Naive B cell (primary cell): ENCODE data around the gene SFMBT2. TPM values are rescaled to one million over a fixed set of nuclear protein-coding genes. Genes with fewer than 3 reads are reported as not detected.
A peak's percentile ranks its signal among the peaks of the same experiment; 100 is the strongest.

Source experiments
- ATAC-seq, 2 donors: fragments of 150-1000 bp; cut with Tn5 transposase; 2 replicates each; pipeline ENCODE4 v1.10.0; 2021; ENCODE audit warnings: low read depth in 2 of 2, mild to moderate bottlenecking in 2 of 2, moderate library complexity in 2 of 2
- DNase-seq: peaks from one replicate; pipeline ENCODE4 v3.0.0; 2022
- H3K27ac Mint-ChIP-seq, 6 donors: one replicate each; pipeline ENCODE4 v1.8.0; 2020 to 2022; ENCODE audit warnings: mild to moderate bottlenecking in 6 of 6, mixed read lengths in 6 of 6, moderate library complexity in 5 of 6, inconsistent platforms in 2 of 6
- H3K27me3 Mint-ChIP-seq, 3 donors: one replicate each; pipeline ENCODE4 v1.8.0; 2021 to 2022; ENCODE audit warnings: mixed read lengths in 3 of 3, mild to moderate bottlenecking in 1 of 3
- H3K36me3 Mint-ChIP-seq, 2 donors: one replicate each; pipeline ENCODE4 v1.8.0; 2020 to 2022; ENCODE audit warnings: mixed read lengths in 2 of 2, inconsistent platforms in 1 of 2, mild to moderate bottlenecking in 1 of 2
- H3K4me1 Mint-ChIP-seq, 3 donors: one replicate each; pipeline ENCODE4 v1.8.0; 2020 to 2022; ENCODE audit warnings: mixed read lengths in 3 of 3, inconsistent platforms in 1 of 3, mild to moderate bottlenecking in 1 of 3, moderate library complexity in 1 of 3
- H3K4me3 Mint-ChIP-seq, 8 donors: one replicate each; pipeline ENCODE4 v1.8.0; 2020 to 2022; ENCODE audit warnings: mild to moderate bottlenecking in 8 of 8, mixed read lengths in 8 of 8, moderate library complexity in 8 of 8, inconsistent platforms in 2 of 8
- H3K9me3 Mint-ChIP-seq, 7 donors: one replicate each; pipeline ENCODE4 v1.8.0; 2020 to 2022; ENCODE audit warnings: mixed read lengths in 7 of 7, mild to moderate bottlenecking in 5 of 7, inconsistent platforms in 2 of 7, moderate library complexity in 1 of 7
- polyA plus RNA-seq, 6 donors: library from polyadenylated mRNA; unstranded; fragments of 300-500 nt; fragmentation: Illumina TruSeq; gene quantifications; one replicate each; pipeline ENCODE4 v1.2.3, GENCODE V29; 2021; ENCODE audit warnings: low read depth in 6 of 6

SFMBT2 gene
- polyA plus RNA-seq, 6 donors from 2014 or later = 1.0 to 2.3 (median 2.0) TPM; not detected in 1

- H3K4me3 Mint-ChIP-seq = no peak overlapping the region
- peak overlapping the region in 1 of 6 donors; percentile 28 for H3K27ac Mint-ChIP-seq
These were observed 25.8 kb upstream of the SFMBT2 start for GRCh38 chr10:7436490-7437100.

GRCh38 chr10:7435674-7436073, 24.8 kb upstream of the SFMBT2 start:
- ATAC-seq = no peak
- H3K4me3 Mint-ChIP-seq = no peak overlapping the region
- no peak overlapping the region for H3K27ac Mint-ChIP-seq
- no peaks in the 10 kb centered on the region for H3K9me3 Mint-ChIP-seq
- no peaks in the 10 kb centered on the region for H3K36me3 Mint-ChIP-seq
- H3K27me3 Mint-ChIP-seq = peaks cover 11 to 22% (median 13%) of the 10 kb centered on the region in 3 donors
- H3K4me1 Mint-ChIP-seq = peaks cover 10 to 23% (median 20%) of the 10 kb centered on the region in 3 donors
- DNase-seq = no peak

More at GRCh38 chr10:7436490-7437100, 25.8 kb upstream of the SFMBT2 start:
- H3K4me1 Mint-ChIP-seq = peaks cover 10 to 23% (median 20%) of the 10 kb centered on the region in 3 donors
- DNase-seq (no peak), ATAC-seq (no peak)
- peaks cover 11 to 22% (median 13%) of the 10 kb centered on the region in 3 donors for H3K27me3 Mint-ChIP-seq
- H3K36me3 Mint-ChIP-seq = no peaks in the 10 kb centered on the region
- H3K9me3 Mint-ChIP-seq = no peaks in the 10 kb centered on the region

- ATAC-seq = no peak
- no peaks in the 10 kb centered on the region for H3K36me3 Mint-ChIP-seq
- DNase-seq = no peak
- no peaks in the 10 kb centered on the region for H3K9me3 Mint-ChIP-seq
- H3K27ac Mint-ChIP-seq = peak overlapping the region in 1 of 6 donors; percentile 38
- H3K4me1 Mint-ChIP-seq = peaks cover 10 to 19% (median 17%) of the 10 kb centered on the region in 3 donors
- H3K27me3 Mint-ChIP-seq = peaks cover 4 to 14% (median 7%) of the 10 kb centered on the region in 3 donors
- no peak overlapping the region for H3K4me3 Mint-ChIP-seq
These were observed 23.5 kb upstream of the SFMBT2 start for GRCh38 chr10:7434378-7434777.

- Mint-ChIP-seq H3K27ac (no peak overlapping the region), H3K36me3 (no peaks in the 10 kb centered on the region), H3K27me3 (peaks cover 0 to 9% (median 7%) of the 10 kb centered on the region in 3 donors), H3K4me1 (peaks cover 10 to 16% (median 15%) of the 10 kb centered on the region in 3 donors), H3K9me3 (no peaks in the 10 kb centered on the region), H3K4me3 (no peak overlapping the region)
- DNase-seq (no peak), ATAC-seq (no peak)
These were observed 23.0 kb upstream of the SFMBT2 start for GRCh38 chr10:7433861-7434260.

- no peaks in the 10 kb centered on the region for H3K36me3 Mint-ChIP-seq
- H3K9me3 Mint-ChIP-seq = no peaks in the 10 kb centered on the region
- no peak for ATAC-seq
- H3K27me3 Mint-ChIP-seq = peaks cover 0 to 2% (median under 1%) of the 10 kb centered on the region in 3 donors
- H3K4me1 Mint-ChIP-seq = peaks cover 4 to 16% (median 10%) of the 10 kb centered on the region in 3 donors
- no peak overlapping the region for H3K27ac Mint-ChIP-seq
- no peak for DNase-seq
- H3K4me3 Mint-ChIP-seq = no peak overlapping the region
These were observed 22.3 kb upstream of the SFMBT2 start for GRCh38 chr10:7432884-7433726.

GRCh38 chr10:7428673-7429350, 18.0 kb upstream of the SFMBT2 start:
- H3K4me3 Mint-ChIP-seq = no peak overlapping the region
- peaks cover 0 to 4% (median 0%) of the 10 kb centered on the region in 3 donors for H3K27me3 Mint-ChIP-seq
- H3K27ac Mint-ChIP-seq = no peak overlapping the region
- no peak for DNase-seq
- ATAC-seq = no peak
- no peaks in the 10 kb centered on the region for H3K36me3 Mint-ChIP-seq
- H3K4me1 Mint-ChIP-seq = peaks cover 0 to 4% (median 0%) of the 10 kb centered on the region in 3 donors
- H3K9me3 Mint-ChIP-seq = no peaks in the 10 kb centered on the region

- no peak overlapping the region for H3K4me3 Mint-ChIP-seq
- no peak for DNase-seq
- no peak overlapping the region for H3K27ac Mint-ChIP-seq
- no peaks in the 10 kb centered on the region for H3K36me3 Mint-ChIP-seq
- no peaks in the 10 kb centered on the region for H3K9me3 Mint-ChIP-seq
- ATAC-seq = no peak
- H3K4me1 Mint-ChIP-seq = peaks cover 0 to 4% (median 0%) of the 10 kb centered on the region in 3 donors
- peaks cover 0 to 4% (median 0%) of the 10 kb centered on the region in 3 donors for H3K27me3 Mint-ChIP-seq
These were observed 15.5 kb upstream of the SFMBT2 start for GRCh38 chr10:7426349-7426748.

GRCh38 chr10:7425691-7426090, 14.9 kb upstream of the SFMBT2 start:
- Mint-ChIP-seq H3K36me3 (no peaks in the 10 kb centered on the region), H3K27me3 (peaks cover 0 to 4% (median 0%) of the 10 kb centered on the region in 3 donors), H3K4me3 (no peak overlapping the region), H3K27ac (peak overlapping the region in 1 of 6 donors; percentile 22), H3K4me1 (peaks cover 0 to 4% (median 0%) of the 10 kb centered on the region in 3 donors), H3K9me3 (no peaks in the 10 kb centered on the region)
- DNase-seq (no peak), ATAC-seq (no peak)

GRCh38 chr10:7424919-7425318, 14.1 kb upstream of the SFMBT2 start:
- Mint-ChIP-seq H3K27me3 (peaks cover 0 to 4% (median 0%) of the 10 kb centered on the region in 3 donors), H3K27ac (no peak overlapping the region), H3K4me3 (no peak overlapping the region), H3K36me3 (no peaks in the 10 kb centered on the region), H3K4me1 (peaks cover 0 to 4% (median 0%) of the 10 kb centered on the region in 3 donors), H3K9me3 (no peaks in the 10 kb centered on the region)
- ATAC-seq (no peak), DNase-seq (no peak)

GRCh38 chr10:7424315-7424714, 13.5 kb upstream of the SFMBT2 start:
- Mint-ChIP-seq H3K4me1 (peaks cover 0 to 4% (median 0%) of the 10 kb centered on the region in 3 donors), H3K4me3 (no peak overlapping the region), H3K27me3 (peaks cover 0 to 4% (median 2%) of the 10 kb centered on the region in 3 donors), H3K36me3 (no peaks in the 10 kb centered on the region), H3K27ac (no peak overlapping the region), H3K9me3 (no peaks in the 10 kb centered on the region)
- ATAC-seq = no peak
- no peak for DNase-seq

GRCh38 chr10:7423521-7423920, 12.7 kb upstream of the SFMBT2 start:
- H3K27me3 Mint-ChIP-seq = peaks cover 0 to 9% (median 4%) of the 10 kb centered on the region in 3 donors
- ATAC-seq = no peak
- no peak for DNase-seq
- no peak overlapping the region for H3K4me3 Mint-ChIP-seq
- H3K36me3 Mint-ChIP-seq = no peaks in the 10 kb centered on the region
- H3K27ac Mint-ChIP-seq = no peak overlapping the region
- no peaks in the 10 kb centered on the region for H3K9me3 Mint-ChIP-seq
- peaks cover 0 to 4% (median 0%) of the 10 kb centered on the region in 3 donors for H3K4me1 Mint-ChIP-seq

- ATAC-seq (no peak), DNase-seq (no peak)
- no peak overlapping the region for H3K27ac Mint-ChIP-seq
- H3K27me3 Mint-ChIP-seq = peaks cover 0 to 9% (median 4%) of the 10 kb centered on the region in 3 donors
- H3K9me3 Mint-ChIP-seq = no peaks in the 10 kb centered on the region
- no peaks in the 10 kb centered on the region for H3K36me3 Mint-ChIP-seq
- no peak overlapping the region for H3K4me3 Mint-ChIP-seq
- peaks cover 0 to 4% (median 0%) of the 10 kb centered on the region in 3 donors for H3K4me1 Mint-ChIP-seq
These were observed 10.7 kb upstream of the SFMBT2 start for GRCh38 chr10:7421526-7421925.

- ATAC-seq = no peak
- H3K4me3 Mint-ChIP-seq = no peak overlapping the region
- peaks cover 0 to 9% (median 4%) of the 10 kb centered on the region in 3 donors for H3K27me3 Mint-ChIP-seq
- no peak for DNase-seq
- no peaks in the 10 kb centered on the region for H3K9me3 Mint-ChIP-seq
- no peaks in the 10 kb centered on the region for H3K36me3 Mint-ChIP-seq
- no peaks in the 10 kb centered on the region for H3K4me1 Mint-ChIP-seq
- no peak overlapping the region for H3K27ac Mint-ChIP-seq
These were observed 9.2 kb upstream of the SFMBT2 start for GRCh38 chr10:7419998-7420397.
